IMR-90 (cell line): Measurements from ENCODE around the gene ULBP2. TPM values are rescaled to one million over a fixed set of nuclear protein-coding genes. Genes with fewer than 3 reads are reported as not detected.

Experiments used
- ATAC-seq: fragments of 200-7000 bp; cut with Tn5 transposase; 2 replicates; pipeline ENCODE4 v1.9.1; 2020; ENCODE audit warnings: low read depth, mild to moderate bottlenecking, moderate library complexity
- BruUV-seq: library from RNA; stranded (reverse); fragments of 400-500 nt; replicated peaks from 2 replicates; lab custom pipeline; 2021; lab: Mats Ljungman, UMichigan
- CTCF ChIA-PET: fragments of 300-600 bp; formaldehyde crosslinking; extraction: SDS; loops from one replicate; lab custom pipeline; 2021; ENCODE audit warnings: antibody characterized with exemption; lab: Yijun Ruan, JAX
- POLR2A ChIA-PET: fragments of 300-600 bp; sonication (Branson Sonifier 250); formaldehyde crosslinking; loops from one replicate; lab custom pipeline; 2022; ENCODE audit warnings: antibody characterized with exemption; ENCODE audit not compliant: unreplicated experiment; lab: Charles Lee
- DNase-seq: peaks from one replicate; pipeline ENCODE4 v3.0.0; 2013
- H2AFZ ChIP-seq: replicated peaks from 2 replicates; pipeline ENCODE3; 2013; ENCODE audit warnings: low read length, mild to moderate bottlenecking; ENCODE audit not compliant: poor library complexity
- H2AK5ac ChIP-seq: 2 replicates; pipeline ENCODE4 v1.6.1; 2013; ENCODE audit warnings: low read depth, low read length, inconsistent platforms
- H2AK9ac ChIP-seq: replicated peaks from 2 replicates; pipeline ENCODE3; 2013; ENCODE audit warnings: mild to moderate bottlenecking, low read depth, low read length, moderate library complexity; ENCODE audit not compliant: poor library complexity
- H2BK120ac ChIP-seq: 2 replicates; pipeline ENCODE4 v1.6.1; 2013; ENCODE audit warnings: low read depth, low read length, inconsistent platforms
- H2BK15ac ChIP-seq: 3 replicates; pipeline ENCODE4 v1.6.1; 2013; ENCODE audit warnings: low read depth, low read length, inconsistent platforms
- H2BK20ac ChIP-seq: 2 replicates; pipeline ENCODE4 v1.6.1; 2013; ENCODE audit warnings: low read depth, mild to moderate bottlenecking, inconsistent platforms, low read length, moderate library complexity
- H2BK5ac ChIP-seq: 2 replicates; pipeline ENCODE4 v1.6.1; 2013; ENCODE audit warnings: mild to moderate bottlenecking, low read depth, low read length, inconsistent platforms; ENCODE audit not compliant: poor library complexity, severe bottlenecking
- H3K14ac ChIP-seq: replicated peaks from 2 replicates; pipeline ENCODE4 v1.6.1; 2013; ENCODE audit warnings: low read depth, low read length, inconsistent platforms
- H3K18ac ChIP-seq: 2 replicates; pipeline ENCODE4 v1.6.1; 2013; ENCODE audit warnings: low read depth, low read length, control low read depth
- H3K23ac ChIP-seq: 2 replicates; pipeline ENCODE4 v1.6.1; 2013; ENCODE audit warnings: low read depth, low read length, inconsistent platforms
- H3K27ac ChIP-seq: 2 replicates; pipeline ENCODE4 v1.5.1; 2013; ENCODE audit warnings: mild to moderate bottlenecking, control low read depth, low read length; ENCODE audit not compliant: insufficient read depth
- H3K27me3 ChIP-seq: 2 replicates; pipeline ENCODE4 v1.6.1; 2013; ENCODE audit warnings: low read length; ENCODE audit not compliant: control insufficient read depth, insufficient read depth
- H3K36me3 ChIP-seq: 2 replicates; pipeline ENCODE4 v1.6.1; 2013; ENCODE audit warnings: low read length, mixed read lengths; ENCODE audit not compliant: control insufficient read depth, insufficient read depth
- H3K4ac ChIP-seq: 2 replicates; pipeline ENCODE4 v1.6.1; 2013; ENCODE audit warnings: low read depth, low read length, inconsistent platforms
- H3K4me1 ChIP-seq: 2 replicates; pipeline ENCODE4 v1.6.1; 2013; ENCODE audit warnings: low read length, mixed read lengths; ENCODE audit not compliant: control insufficient read depth, insufficient read depth
- H3K4me2 ChIP-seq: 2 replicates; pipeline ENCODE4 v1.6.1; 2013; ENCODE audit warnings: low read depth, mild to moderate bottlenecking, control low read depth, low read length, moderate library complexity
- H3K4me3 ChIP-seq: 2 replicates; pipeline ENCODE4 v1.5.1; 2013; ENCODE audit warnings: low read depth, mild to moderate bottlenecking, control low read depth, low read length, moderate library complexity; ENCODE audit not compliant: insufficient read depth
- H3K56ac ChIP-seq: 2 replicates; pipeline ENCODE4 v1.6.1; 2013; ENCODE audit warnings: low read length, inconsistent platforms; ENCODE audit not compliant: insufficient read depth; ENCODE audit errors: extremely low read depth
- H3K79me1 ChIP-seq, 2 experiments: 2 replicates each; pipeline ENCODE4 v1.6.1; 2013; ENCODE audit warnings: low read length in 2 of 2, inconsistent platforms in 1 of 2, low read depth in 1 of 2
- H3K9ac ChIP-seq: 2 replicates; pipeline ENCODE4 v1.6.1; 2013; ENCODE audit warnings: low read depth, low read length, control low read depth
- H3K9me1 ChIP-seq: 2 replicates; pipeline ENCODE4 v1.6.1; 2013; ENCODE audit warnings: low read length, inconsistent platforms; ENCODE audit not compliant: insufficient read depth
- H3K9me3 ChIP-seq: 2 replicates; pipeline ENCODE4 v1.6.1; 2013; ENCODE audit warnings: low read length; ENCODE audit not compliant: control insufficient read depth, insufficient read depth
- H4K20me1 ChIP-seq: 2 replicates; pipeline ENCODE4 v1.6.1; 2013; ENCODE audit warnings: low read length, inconsistent platforms; ENCODE audit not compliant: insufficient read depth
- H4K5ac ChIP-seq: 2 replicates; pipeline ENCODE4 v1.6.1; 2013; ENCODE audit warnings: mild to moderate bottlenecking, low read depth, low read length, control low read depth
- H4K8ac ChIP-seq, 2 experiments: 2 replicates each; pipeline ENCODE4 v1.6.1; 2013; ENCODE audit warnings: low read depth in 2 of 2, low read length in 2 of 2, control low read depth in 1 of 2, inconsistent platforms in 1 of 2
- H4K91ac ChIP-seq: 2 replicates; pipeline ENCODE4 v1.6.1; 2013; ENCODE audit warnings: low read depth, low read length, inconsistent platforms; ENCODE audit not compliant: insufficient read depth
- BHLHE40 ChIP-seq: fragments of 150-350 bp; IDR thresholded peaks from 2 replicates; pipeline ENCODE4 v1.6.1; 2016; ENCODE audit warnings: mild to moderate bottlenecking, low read depth, low read length
- CEBPB ChIP-seq: IDR thresholded peaks from 2 replicates; pipeline ENCODE4 v1.6.1; 2012; ENCODE audit warnings: low read depth, low read length, improper control_type of control experiment
- CHD1 ChIP-seq: IDR thresholded peaks from 2 replicates; pipeline ENCODE4 v1.6.1; 2012; ENCODE audit warnings: low read depth, low read length, improper control_type of control experiment
- FOS ChIP-seq: fragments of 150-350 bp; IDR thresholded peaks from 2 replicates; pipeline ENCODE4 v1.6.1; 2016; ENCODE audit warnings: low read depth, low read length
- MAFK ChIP-seq: IDR thresholded peaks from 2 replicates; pipeline ENCODE4 v1.6.1; 2012; ENCODE audit warnings: low read depth, low read length, improper control_type of control experiment
- MXI1 ChIP-seq: IDR thresholded peaks from 2 replicates; pipeline ENCODE4 v1.6.1; 2012; ENCODE audit warnings: low read depth, mild to moderate bottlenecking, low read length, moderate library complexity, borderline replicate concordance
- POLR2A ChIP-seq: IDR thresholded peaks from 2 replicates; pipeline ENCODE4 v1.6.1; 2012; ENCODE audit warnings: mild to moderate bottlenecking, low read depth, low read length
- RCOR1 ChIP-seq: IDR thresholded peaks from 2 replicates; pipeline ENCODE4 v1.6.1; 2012; ENCODE audit warnings: mild to moderate bottlenecking, low read length, improper control_type of control experiment; ENCODE audit not compliant: insufficient replicate concordance
- RFX5 ChIP-seq: IDR thresholded peaks from 2 replicates; pipeline ENCODE4 v1.8.0; 2012; ENCODE audit warnings: low read depth, mild to moderate bottlenecking, low read length, moderate library complexity
- SMC3 ChIP-seq: fragments of 150-350 bp; IDR thresholded peaks from 2 replicates; pipeline ENCODE4 v1.6.1; 2016; ENCODE audit warnings: low read depth, mild to moderate bottlenecking, antibody characterized with exemption, low read length, moderate library complexity
- WGBS, 2 experiments: methylation state at CpG; one replicate each; pipeline versions ENCODE4 v1.1.5 to v1.1.7; 2013; ENCODE audit warnings: missing lambda C conversion rate in 2 of 2; ENCODE audit not compliant: insufficient read length in 1 of 2; ENCODE audit errors: extremely low coverage in 2 of 2; 5-methylcytosine and 5-hydroxymethylcytosine counted together
- dilution Hi-C: fragments of 300-500 bp; cut with HindIII; formaldehyde crosslinking; loops from one replicate; pipeline ENCODE4 v1.14.3; 2018; ENCODE audit warnings: low sequenced_read_pairs; ENCODE audit not compliant: unreplicated experiment
- in situ Hi-C: fragments of 300-500 bp; cut with MboI; formaldehyde crosslinking; loops from 3 replicates; pipeline ENCODE4 v1.14.3; 2019; ENCODE audit warnings: low sequenced_read_pairs, inconsistent platforms, mixed read lengths
- intact Hi-C: fragments of 100-400 bp; cut with micrococcal nuclease; formaldehyde crosslinking; loops from 2 replicates; pipeline ENCODE4 v1.10.0; 2022
- polyA plus RNA-seq, 3 experiments: library from polyadenylated mRNA; depleted of rRNA; stranded (reverse); fragments of >200 nt; gene quantifications; 2 replicates each; pipeline ENCODE4 v1.2.3, GENCODE V29; 2012; ENCODE audit warnings: low replicate concordance in 1 of 3
- total RNA-seq: library from RNA; depleted of rRNA; stranded (reverse); fragments of >200 nt; gene quantifications from 2 replicates; pipeline ENCODE4 v1.2.3, GENCODE V29; 2012
- TF ChIP-seq, protein P1 (sequence below): fragments of 150-350 bp; IDR thresholded peaks from 2 replicates; pipeline ENCODE4 v1.6.1; 2017; ENCODE audit warnings: mild to moderate bottlenecking, antibody characterized with exemption, low read length, low read depth
- TF ChIP-seq, protein P2 (sequence below): fragments of 150-350 bp; IDR thresholded peaks from 2 replicates; pipeline ENCODE4 v1.6.1; 2016; ENCODE audit warnings: low read depth, mild to moderate bottlenecking, low read length, moderate library complexity, borderline replicate concordance

Gene ULBP2
- total and polyA plus RNA-seq, 2 of the 4 experiments (the other 2 are of a cell fraction): 7.9 to 16.2 TPM

DNA sequence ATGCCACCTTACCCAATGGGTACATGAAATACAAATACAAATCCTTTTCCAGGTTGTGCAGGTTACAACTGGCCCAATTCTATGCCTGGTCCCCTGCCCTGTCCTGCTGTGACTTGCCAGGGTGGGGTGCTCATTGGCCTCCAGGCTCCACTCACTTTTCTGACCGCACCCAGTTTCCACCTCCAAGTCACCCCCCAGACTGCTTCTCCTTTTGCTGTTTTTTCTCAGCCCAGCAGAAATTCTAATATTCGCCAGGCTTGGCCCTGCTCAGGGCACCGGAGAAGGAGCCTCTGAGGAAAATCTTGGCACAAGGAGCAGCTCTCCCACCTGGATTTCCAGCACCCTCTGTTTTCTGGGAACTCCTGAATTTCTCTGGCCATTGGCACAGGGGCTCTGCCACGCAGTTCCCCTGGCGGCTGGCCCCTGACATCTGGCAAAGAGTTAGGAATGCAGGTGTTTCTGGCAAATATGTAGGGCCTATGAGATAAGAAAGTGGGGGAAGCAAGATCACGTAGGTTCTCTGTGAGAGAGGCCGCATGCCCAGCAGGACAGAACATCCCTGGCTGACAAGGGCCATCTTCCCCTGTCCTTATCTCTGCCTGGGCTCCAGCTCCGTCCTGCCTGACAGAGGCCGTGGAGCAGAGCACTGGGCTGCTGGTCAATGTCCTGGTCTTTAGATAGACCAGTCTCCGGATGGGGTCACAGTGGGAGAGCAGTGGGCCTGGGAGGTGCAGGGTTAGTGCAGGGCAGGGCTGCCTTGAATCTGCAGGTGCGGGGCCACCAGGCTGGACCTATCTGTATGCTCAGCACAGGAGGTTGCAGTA is 41.0 kb upstream of the ULBP2 start (continued):
- TF ChIP-seq CEBPB: no peak

DNA sequence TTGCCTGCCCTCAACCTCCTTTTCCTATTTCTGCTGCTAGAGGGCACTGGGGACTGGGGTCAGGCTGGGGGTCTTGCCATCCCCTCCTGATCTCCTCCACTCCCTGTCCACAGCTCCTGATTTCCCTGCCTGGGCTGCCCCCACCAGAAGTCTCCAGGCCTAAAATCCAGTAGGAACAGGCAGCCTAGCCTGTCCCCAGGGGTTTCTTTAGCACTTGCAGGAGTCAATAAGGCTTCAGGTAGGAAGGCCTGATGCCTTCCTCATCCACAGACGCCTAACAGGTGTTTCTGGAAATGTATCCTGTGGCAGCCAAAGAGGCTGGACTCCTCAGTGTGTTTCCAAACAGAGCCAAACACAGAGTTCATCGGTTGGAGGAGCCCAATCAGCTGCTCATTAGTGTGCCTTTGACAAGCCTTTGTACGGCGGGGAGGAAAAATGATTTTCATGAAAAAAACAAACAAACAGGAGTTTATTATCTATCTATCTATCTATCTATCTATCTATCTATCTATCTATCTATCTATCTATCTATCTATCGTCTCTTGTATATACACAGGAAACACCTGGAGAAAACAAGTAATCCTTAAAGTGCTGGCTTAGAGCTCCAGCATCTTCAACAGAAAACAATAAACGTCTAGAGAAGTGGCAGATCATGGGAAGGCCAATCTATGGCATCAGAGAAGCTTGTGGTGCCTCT is 40.2 kb upstream of the ULBP2 start:
- H3K4me3 ChIP-seq: no peak overlapping the region
- H2AK5ac ChIP-seq: no peak overlapping the region
- no peak overlapping the region for H3K4ac ChIP-seq
- no peak overlapping the region for H2BK120ac ChIP-seq
- no peaks in the 10 kb centered on the region for H4K20me1 ChIP-seq
- no peak overlapping the region for H2AFZ ChIP-seq
- no peak overlapping the region for H3K27ac ChIP-seq
- no peak overlapping the region for H4K91ac ChIP-seq
- no peak overlapping the region for H2AK9ac ChIP-seq
- POLR2A ChIA-PET: no interaction called here
- H3K79me1 ChIP-seq: no peaks in the 10 kb centered on the region
- H2BK20ac ChIP-seq: no peak overlapping the region
- TF ChIP-seq, protein P1, sequence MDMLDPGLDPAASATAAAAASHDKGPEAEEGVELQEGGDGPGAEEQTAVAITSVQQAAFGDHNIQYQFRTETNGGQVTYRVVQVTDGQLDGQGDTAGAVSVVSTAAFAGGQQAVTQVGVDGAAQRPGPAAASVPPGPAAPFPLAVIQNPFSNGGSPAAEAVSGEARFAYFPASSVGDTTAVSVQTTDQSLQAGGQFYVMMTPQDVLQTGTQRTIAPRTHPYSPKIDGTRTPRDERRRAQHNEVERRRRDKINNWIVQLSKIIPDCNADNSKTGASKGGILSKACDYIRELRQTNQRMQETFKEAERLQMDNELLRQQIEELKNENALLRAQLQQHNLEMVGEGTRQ: no peak
- no peak for TF ChIP-seq SMC3
- no peak for TF ChIP-seq CEBPB
- TF ChIP-seq RCOR1: no peak
- TF ChIP-seq FOS: no peak
- TF ChIP-seq MXI1: no peak
- TF ChIP-seq RFX5: no peak
- TF ChIP-seq CHD1: no peak
- TF ChIP-seq POLR2A: no peak
- TF ChIP-seq MAFK: no peak
- no peak for TF ChIP-seq BHLHE40
- TF ChIP-seq, protein P2, sequence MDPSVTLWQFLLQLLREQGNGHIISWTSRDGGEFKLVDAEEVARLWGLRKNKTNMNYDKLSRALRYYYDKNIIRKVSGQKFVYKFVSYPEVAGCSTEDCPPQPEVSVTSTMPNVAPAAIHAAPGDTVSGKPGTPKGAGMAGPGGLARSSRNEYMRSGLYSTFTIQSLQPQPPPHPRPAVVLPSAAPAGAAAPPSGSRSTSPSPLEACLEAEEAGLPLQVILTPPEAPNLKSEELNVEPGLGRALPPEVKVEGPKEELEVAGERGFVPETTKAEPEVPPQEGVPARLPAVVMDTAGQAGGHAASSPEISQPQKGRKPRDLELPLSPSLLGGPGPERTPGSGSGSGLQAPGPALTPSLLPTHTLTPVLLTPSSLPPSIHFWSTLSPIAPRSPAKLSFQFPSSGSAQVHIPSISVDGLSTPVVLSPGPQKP: no peak
- no peaks in the 10 kb centered on the region for H3K9me3 ChIP-seq
- ATAC-seq (no peak), DNase-seq (no peak)
- no peak overlapping the region for H2BK5ac ChIP-seq
- no peak overlapping the region for H3K14ac ChIP-seq
- H4K5ac ChIP-seq: no peak overlapping the region
- H4K8ac ChIP-seq: no peak overlapping the region
- no peak overlapping the region for H3K56ac ChIP-seq
- H3K36me3 ChIP-seq: no peaks in the 10 kb centered on the region
- 37% methylated on average over 2 of the region's 6 CpGs; no CpG with 5 or more reads in 1 of the 2 experiments for WGBS, 2 experiments
- H3K4me2 ChIP-seq: no peak overlapping the region
- CTCF ChIA-PET: no interaction called here
- H3K18ac ChIP-seq: no peak overlapping the region
- H3K9me1 ChIP-seq: peaks cover 9% of the 10 kb centered on the region
- H2BK15ac ChIP-seq: no peak overlapping the region
- peaks cover 6% of the 10 kb centered on the region for H3K27me3 ChIP-seq
- peaks cover 9% of the 10 kb centered on the region for H3K4me1 ChIP-seq
- dilution Hi-C loops (no loop called here), in situ Hi-C loops (no loop called here), intact Hi-C loops (no loop called here)
- H3K23ac ChIP-seq: no peak overlapping the region
- BruUV-seq: no TSS peak
- H3K9ac ChIP-seq: no peak overlapping the region
